Measurements from ENCODE around the gene LHCGR.

The LHCGR gene

GRCh38 chr2:48755473-48755872 is at the start of gene LHCGR:
TSS of gene LHCGR (minus strand) at chr2:48755724. CDS start at chr2:48755671, 53 bp downstream.
- no peak for DNase-seq

- DNase-seq = no peak
These were observed 44.1 kb upstream of the LHCGR start for GRCh38 chr2:48799601-48800000.

GRCh38 chr2:48795065-48795464 is 39.5 kb upstream of the LHCGR start:
- no peak for DNase-seq

GRCh38 chr2:48793671-48794070 is 38.1 kb upstream of the LHCGR start:
- no peak for DNase-seq

GRCh38 chr2:48792030-48792429 is 36.5 kb upstream of the LHCGR start:
- DNase-seq = no peak

- no peak for DNase-seq
These were observed 35.1 kb upstream of the LHCGR start for GRCh38 chr2:48790407-48791170.

- no peak for DNase-seq
These were observed 32.1 kb upstream of the LHCGR start for GRCh38 chr2:48787580-48787979.

- DNase-seq = no peak
These were observed 25.8 kb upstream of the LHCGR start for GRCh38 chr2:48781366-48781765.

- no peak for DNase-seq
These were observed 23.6 kb upstream of the LHCGR start for GRCh38 chr2:48779019-48779716.

- no peak for DNase-seq
These were observed 18.7 kb upstream of the LHCGR start for GRCh38 chr2:48774251-48774650.

- no peak for DNase-seq
These were observed 15.9 kb upstream of the LHCGR start for GRCh38 chr2:48771241-48772014.

GRCh38 chr2:48770181-48770580 is 14.7 kb upstream of the LHCGR start:
- no peak for DNase-seq

- no peak for DNase-seq
These were observed 13.1 kb upstream of the LHCGR start for GRCh38 chr2:48768669-48769068.

- DNase-seq = no peak
These were observed 11.8 kb upstream of the LHCGR start for GRCh38 chr2:48767330-48767729.

GRCh38 chr2:48760826-48761225 is 5.3 kb upstream of the LHCGR start:
- DNase-seq = no peak

GRCh38 chr2:48759682-48760081 is 4.2 kb upstream of the LHCGR start:
- no peak for DNase-seq

GRCh38 chr2:48756289-48756688 is 765 bp upstream of the LHCGR start:
- DNase-seq = no peak

GRCh38 chr2:48754874-48755273 is 650 bp downstream of the LHCGR start:
- no peak for DNase-seq

- no peak for DNase-seq
These were observed 2.3 kb downstream of the LHCGR start for GRCh38 chr2:48753228-48753627.

- no peak for DNase-seq
These were observed 5.3 kb downstream of the LHCGR start for GRCh38 chr2:48750128-48750739.

- DNase-seq = no peak
These were observed 6.0 kb downstream of the LHCGR start for GRCh38 chr2:48749291-48750127.

- DNase-seq = no peak
These were observed 8.2 kb downstream of the LHCGR start for GRCh38 chr2:48747319-48747718.
